CD14-positive monocyte (primary cell): Measurements from ENCODE around the gene RARS2. TPM values are rescaled to one million over a fixed set of nuclear protein-coding genes. Genes with fewer than 3 reads are reported as not detected.
A peak's percentile ranks its signal among the peaks of the same experiment; 100 is the strongest.
"Not testable (repeated sequence)": the region's sequence is repeated elsewhere in the genome, so short reads cannot be mapped to it uniquely, and the experiment has no call there.

Experiments used
- DNase-seq, 3 donors: peaks; one replicate each; pipeline ENCODE4 v3.0.0-alpha.2; 2011 to 2022
- H2AFZ ChIP-seq: 2 replicates; pipeline ENCODE4 v1.6.0; 2012; ENCODE audit warnings: mild to moderate bottlenecking, low read depth, low read length, inconsistent platforms; ENCODE audit not compliant: insufficient read depth, poor library complexity, severe bottlenecking
- H3K27ac ChIP-seq, 2 donors: 1 replicate in 1 of 2; 2 replicates in 1 of 2; pipeline ENCODE4 v1.5.1; 2012 to 2013; ENCODE audit warnings: low read length in 2 of 2, control low read depth in 1 of 2, inconsistent platforms in 1 of 2, low read depth in 1 of 2, mild to moderate bottlenecking in 1 of 2
- H3K27me3 ChIP-seq, 2 donors: one replicate each; pipeline versions ENCODE4 v1.6.0 to v1.6.1; 2011 to 2013; ENCODE audit warnings: low read length in 2 of 2; ENCODE audit not compliant: control insufficient read depth in 2 of 2, insufficient read depth in 2 of 2
- H3K36me3 ChIP-seq, 2 donors: replicated peaks in 1 of 2; 1 replicate in 1 of 2; 2 replicates in 1 of 2; pipeline versions ENCODE4 v1.5.1 to v1.6.1; 2012 to 2013; ENCODE audit warnings: low read length in 2 of 2, control low read depth in 1 of 2, inconsistent platforms in 1 of 2, mild to moderate bottlenecking in 1 of 2; ENCODE audit not compliant: insufficient read depth in 2 of 2, control insufficient read depth in 1 of 2
- H3K4me1 ChIP-seq, 2 donors: 1 replicate in 1 of 2; 2 replicates in 1 of 2; pipeline versions ENCODE4 v1.5.1 to v1.6.1; 2012 to 2013; ENCODE audit warnings: low read length in 2 of 2, control low read depth in 1 of 2, inconsistent platforms in 1 of 2, mild to moderate bottlenecking in 1 of 2, moderate library complexity in 1 of 2; ENCODE audit not compliant: insufficient read depth in 2 of 2, control insufficient read depth in 1 of 2
- H3K4me2 ChIP-seq: replicated peaks from 2 replicates; pipeline ENCODE3; 2012; ENCODE audit warnings: low read length, moderate library complexity, mild to moderate bottlenecking; ENCODE audit not compliant: poor library complexity, severe bottlenecking; ENCODE audit errors: extremely low read depth
- H3K4me3 ChIP-seq, 3 experiments: fragments of 200-600 bp in 1 of 3; sonication (generic) in 1 of 3; replicated peaks in 1 of 3; 1 replicate in 2 of 3; 2 replicates in 1 of 3; pipeline ENCODE4 v1.5.1; 2011 to 2013; ENCODE audit warnings: low read length in 3 of 3, mild to moderate bottlenecking in 3 of 3, control low read depth in 2 of 3, low read depth in 2 of 3, inconsistent platforms in 1 of 3, moderate library complexity in 1 of 3
- H3K79me2 ChIP-seq: 2 replicates; pipeline ENCODE4 v1.6.0; 2012; ENCODE audit warnings: mild to moderate bottlenecking, control low read depth, inconsistent platforms, low read length, moderate library complexity; ENCODE audit not compliant: insufficient read depth
- H3K9ac ChIP-seq: 2 replicates; pipeline ENCODE4 v1.6.0; 2017; ENCODE audit warnings: low read length, mild to moderate bottlenecking; ENCODE audit not compliant: insufficient read depth, poor library complexity, severe bottlenecking
- H3K9me3 ChIP-seq, 2 donors: replicated peaks in 1 of 2; 1 replicate in 1 of 2; 2 replicates in 1 of 2; pipeline versions ENCODE4 v1.5.1 to v1.6.1; 2012 to 2013; ENCODE audit warnings: low read length in 2 of 2, control low read depth in 1 of 2; ENCODE audit not compliant: control insufficient read depth in 1 of 2, insufficient read depth in 1 of 2
- H4K20me1 ChIP-seq: 2 replicates; pipeline ENCODE4 v1.6.0; 2012; ENCODE audit warnings: mild to moderate bottlenecking, low read length, control low read depth, moderate library complexity; ENCODE audit not compliant: insufficient read depth
- H3K27ac Mint-ChIP-seq, 7 donors: one replicate each; pipeline ENCODE4 v1.8.0; 2020; ENCODE audit warnings: mild to moderate bottlenecking in 7 of 7, mixed read lengths in 7 of 7, moderate library complexity in 6 of 7, inconsistent platforms in 2 of 7
- H3K27me3 Mint-ChIP-seq, 3 donors: one replicate each; pipeline ENCODE4 v1.8.0; 2021 to 2022; ENCODE audit warnings: low read depth in 3 of 3, mild to moderate bottlenecking in 3 of 3, mixed read lengths in 3 of 3, moderate library complexity in 3 of 3, inconsistent platforms in 1 of 3
- H3K36me3 Mint-ChIP-seq, 2 donors: one replicate each; pipeline ENCODE4 v1.8.0; 2020; ENCODE audit warnings: mixed read lengths in 2 of 2, inconsistent platforms in 1 of 2, mild to moderate bottlenecking in 1 of 2
- H3K4me1 Mint-ChIP-seq: one replicate; pipeline ENCODE4 v1.8.0; 2020; ENCODE audit warnings: mild to moderate bottlenecking, mixed read lengths
- H3K4me3 Mint-ChIP-seq, 2 donors: one replicate each; pipeline ENCODE4 v1.8.0; 2020; ENCODE audit warnings: mild to moderate bottlenecking in 2 of 2, mixed read lengths in 2 of 2, moderate library complexity in 1 of 2
- H3K9me3 Mint-ChIP-seq, 7 donors: one replicate each; pipeline ENCODE4 v1.8.0; 2020 to 2022; ENCODE audit warnings: mixed read lengths in 7 of 7, mild to moderate bottlenecking in 6 of 7, moderate library complexity in 6 of 7, inconsistent platforms in 2 of 7
- CTCF ChIP-seq: fragments of 200-600 bp; IDR thresholded peaks from one replicate; pipeline ENCODE4 v1.8.0; 2022; ENCODE audit warnings: antibody characterized with exemption, mild to moderate bottlenecking
- WGBS: methylation state at CpG from one replicate; pipeline ENCODE4 v1.1.5; 2013; ENCODE audit warnings: missing lambda C conversion rate; ENCODE audit not compliant: insufficient coverage; 5-methylcytosine and 5-hydroxymethylcytosine counted together
- intact Hi-C, 2 donors: fragments of 100-400 bp; cut with micrococcal nuclease; formaldehyde crosslinking; loops; one replicate each; pipeline versions ENCODE4 v1.15.0 to v1.15.1; 2023
- polyA plus RNA-seq, 3 donors: library from polyadenylated mRNA; depleted of rRNA in 1 of 3; unstranded in 2 of 3; stranded (reverse) in 1 of 3; fragments of 300-500 nt in 2 of 3; fragments of >200 nt in 1 of 3; fragmentation: Illumina TruSeq in 2 of 3; gene quantifications; 1 replicate in 2 of 3; 2 replicates in 1 of 3; pipeline ENCODE4 v1.2.3, GENCODE V29; 2012 to 2021

RARS2 gene
- polyA plus RNA-seq, 3 donors: 8.6 to 33.0 (median 27.3) TPM

GRCh38 chr6:87498048-87498447 is 91.7 kb downstream of the RARS2 start:
- intact Hi-C loops: no loop called here
- H3K79me2 ChIP-seq: peaks cover 18% of the 10 kb centered on the region
- no peak for DNase-seq
- peak overlapping the region in 1 of 2 donors; percentile 22 for H3K27ac ChIP-seq
- H3K9me3 Mint-ChIP-seq: no peaks in the 10 kb centered on the region
- peaks cover 0 to 7% of the 10 kb centered on the region in 2 donors for H3K4me1 ChIP-seq
- peaks cover 35 to 67% of the 10 kb centered on the region in 2 donors for H3K36me3 ChIP-seq
- peaks cover 25 to 50% of the 10 kb centered on the region in 2 donors for H3K36me3 Mint-ChIP-seq
- peaks cover 71% of the 10 kb centered on the region for H4K20me1 ChIP-seq
- H3K4me3 ChIP-seq: no peak overlapping the region
- no peaks in the 10 kb centered on the region for H3K9me3 ChIP-seq
- H3K27me3 ChIP-seq: no peaks in the 10 kb centered on the region
- no peak overlapping the region for H3K27ac Mint-ChIP-seq
- H3K4me2 ChIP-seq: no peak overlapping the region
- peaks cover 8% of the 10 kb centered on the region for H3K4me1 Mint-ChIP-seq
- no peak overlapping the region for H3K9ac ChIP-seq
- no peaks in the 10 kb centered on the region for H3K27me3 Mint-ChIP-seq
- TF ChIP-seq CTCF: no peak
- no peak overlapping the region for H2AFZ ChIP-seq
- H3K4me3 Mint-ChIP-seq: no peak overlapping the region

- no peaks in the 10 kb centered on the region for H3K27me3 ChIP-seq
- WGBS: 68% methylated on average over 3 of the region's 8 CpGs
These were observed 94.9 kb downstream of the RARS2 start for GRCh38 chr6:87494761-87495422.

GRCh38 chr6:87489326-87489725 is 100.5 kb downstream of the RARS2 start:
- H3K4me2 ChIP-seq, H3K9ac ChIP-seq, H2AFZ ChIP-seq, intact Hi-C loops, H3K9me3 Mint-ChIP-seq, H3K4me3 Mint-ChIP-seq, H3K9me3 ChIP-seq, H3K27me3 ChIP-seq, H3K4me3 ChIP-seq, H3K4me1 ChIP-seq, DNase-seq, H3K27me3 Mint-ChIP-seq: not testable (repeated sequence)
- Histone ChIP-seq H3K79me2 (peaks cover 57% of the 10 kb centered on the region), H3K36me3 (peaks cover 15 to 88% of the 10 kb centered on the region in 2 donors), H4K20me1 (peaks cover 72% of the 10 kb centered on the region), H3K27ac (peak overlapping the region in 1 of 2 donors; percentile 7)
- whole genome bisulfite sequencing: no CpG with 5 or more reads among the region's 8 CpGs
- Mint-ChIP-seq H3K27ac (peak overlapping the region in 4 of 7 donors; percentile 64 to 85 (median 77)), H3K4me1 (peaks cover 14% of the 10 kb centered on the region), H3K36me3 (peaks cover 31 to 59% of the 10 kb centered on the region in 2 donors)

More at GRCh38 chr6:87494761-87495422, 94.9 kb downstream of the RARS2 start:
- Histone ChIP-seq H3K9me3 (no peaks in the 10 kb centered on the region), H4K20me1 (peaks cover 87% of the 10 kb centered on the region), H3K9ac (no peak overlapping the region), H2AFZ (no peak overlapping the region), H3K36me3 (peaks cover 19 to 68% of the 10 kb centered on the region in 2 donors), H3K4me3 (no peak overlapping the region), H3K4me1 (peaks cover 0 to 7% of the 10 kb centered on the region in 2 donors), H3K4me2 (no peak overlapping the region), H3K27ac (peak overlapping the region in 1 of 2 donors; percentile 36), H3K79me2 (peaks cover 26% of the 10 kb centered on the region)
- peaks cover 8% of the 10 kb centered on the region for H3K4me1 Mint-ChIP-seq
- peak overlapping the region in 6 of 7 donors; percentile 17 to 42 (median 36) for H3K27ac Mint-ChIP-seq
- peak in 1 of 3 donors; percentile 4 for DNase-seq
- H3K4me3 Mint-ChIP-seq: no peak overlapping the region
- H3K27me3 Mint-ChIP-seq: no peaks in the 10 kb centered on the region
- intact Hi-C loops: no loop called here
- no peak for TF ChIP-seq CTCF
- peaks cover 21 to 50% of the 10 kb centered on the region in 2 donors for H3K36me3 Mint-ChIP-seq
- H3K9me3 Mint-ChIP-seq: no peaks in the 10 kb centered on the region
